Osteocyte (in vitro differentiated cells): ENCODE results near the gene ATG16L2. TPM values are rescaled to one million over a fixed set of nuclear protein-coding genes. Genes with fewer than 3 reads are reported as not detected.
A peak's percentile ranks its signal among the peaks of the same experiment; 100 is the strongest.

ENCODE experiments used
- DNase-seq: peaks from one replicate; pipeline ENCODE4 v3.0.0; 2021; ENCODE audit warnings: mixed read lengths; ENCODE audit not compliant: unreplicated experiment; ENCODE audit errors: extremely low spot score
- H3K27ac Mint-ChIP-seq: one replicate; pipeline ENCODE4 v1.8.0; 2021; ENCODE audit warnings: mild to moderate bottlenecking, mixed read lengths; ENCODE audit not compliant: unreplicated experiment
- H3K27me3 Mint-ChIP-seq: one replicate; pipeline ENCODE4 v1.8.0; 2021; ENCODE audit warnings: mixed read lengths; ENCODE audit not compliant: unreplicated experiment
- H3K36me3 Mint-ChIP-seq: one replicate; pipeline ENCODE4 v1.8.0; 2021; ENCODE audit warnings: mixed read lengths; ENCODE audit not compliant: unreplicated experiment
- H3K4me1 Mint-ChIP-seq: one replicate; pipeline ENCODE4 v1.8.0; 2021; ENCODE audit warnings: mixed read lengths; ENCODE audit not compliant: unreplicated experiment
- H3K4me3 Mint-ChIP-seq: one replicate; pipeline ENCODE4 v1.8.0; 2021; ENCODE audit warnings: mild to moderate bottlenecking, moderate library complexity, mixed read lengths; ENCODE audit not compliant: unreplicated experiment
- H3K9me3 Mint-ChIP-seq: one replicate; pipeline ENCODE4 v1.8.0; 2021; ENCODE audit warnings: mixed read lengths; ENCODE audit not compliant: unreplicated experiment
- CTCF ChIP-seq: fragments of 200-600 bp; sonication (generic); IDR thresholded peaks from 2 replicates; pipeline ENCODE4 v1.5.0; 2021; ENCODE audit warnings: antibody characterized with exemption, mild to moderate bottlenecking, moderate library complexity
- long read RNA-seq: library from polyadenylated mRNA; unstranded; transcript quantifications from one replicate; pipeline ENCODE4 v2.0.0, GENCODE V29; 2021
- total RNA-seq: library from RNA; stranded (reverse); gene quantifications from 2 replicates; pipeline ENCODE4 v1.2.1, GENCODE V29; 2021

Gene ATG16L2
- 17.1 and 18.2 TPM in 2 replicates for total RNA-seq
- long read RNA-seq, partial matches to known transcripts = 2 of 4 reads
- long read RNA-seq, other reads (novel, unspliced or antisense) = 2 of 4 reads

- Mint-ChIP-seq H3K27ac (peak within 1 kb of the TSS; percentile 97), H3K36me3 (peaks cover 9% of the 10 kb centered on the region), H3K9me3 (no peaks in the 10 kb centered on the region), H3K4me3 (peak within 1 kb of the TSS; percentile 98), H3K27me3 (no peaks in the 10 kb centered on the region), H3K4me1 (peaks cover 33% of the 10 kb centered on the region)
- peak; percentile 44 for TF ChIP-seq CTCF
- DNase-seq = peak; percentile 96
These were observed at the start of gene ATG16L2 for GRCh38 chr11:72814286-72815109. Gene ATG16L2 (plus strand): TSS chr11:72814411. CDS start chr11:72814446, 35 bp downstream.

GRCh38 chr11:72764503-72764902, 49.7 kb upstream of the ATG16L2 start:
- no peak for TF ChIP-seq CTCF
- no peak for DNase-seq
- Mint-ChIP-seq H3K4me3 (no peak overlapping the region), H3K36me3 (peaks cover 2% of the 10 kb centered on the region), H3K27me3 (no peaks in the 10 kb centered on the region), H3K4me1 (peaks cover 18% of the 10 kb centered on the region), H3K9me3 (peaks cover 3% of the 10 kb centered on the region), H3K27ac (no peak overlapping the region)

- H3K36me3 Mint-ChIP-seq = no peaks in the 10 kb centered on the region
- H3K4me3 Mint-ChIP-seq = no peak overlapping the region
- no peaks in the 10 kb centered on the region for H3K27me3 Mint-ChIP-seq
- H3K27ac Mint-ChIP-seq = no peak overlapping the region
- no peaks in the 10 kb centered on the region for H3K9me3 Mint-ChIP-seq
- no peak for TF ChIP-seq CTCF
- DNase-seq = no peak
- peaks cover 14% of the 10 kb centered on the region for H3K4me1 Mint-ChIP-seq
These were observed 47.9 kb upstream of the ATG16L2 start for GRCh38 chr11:72766152-72766902.

- DNase-seq = no peak
- Mint-ChIP-seq H3K27me3 (no peaks in the 10 kb centered on the region), H3K36me3 (no peaks in the 10 kb centered on the region), H3K4me3 (no peak overlapping the region), H3K27ac (no peak overlapping the region), H3K4me1 (peaks cover 22% of the 10 kb centered on the region), H3K9me3 (no peaks in the 10 kb centered on the region)
- TF ChIP-seq CTCF = no peak
These were observed 46.8 kb upstream of the ATG16L2 start for GRCh38 chr11:72767203-72768062.
